CMK (cell line): ENCODE measurements around the gene CD302.
"Not testable (repeated sequence)": the region's sequence is repeated elsewhere in the genome, so short reads cannot be mapped to it uniquely, and the experiment has no call there.

Experiments
- DNase-seq: peaks from one replicate; pipeline ENCODE4 v3.0.0-alpha.2; 2010; ENCODE audit warnings: low read depth

The CD302 gene

DNA sequence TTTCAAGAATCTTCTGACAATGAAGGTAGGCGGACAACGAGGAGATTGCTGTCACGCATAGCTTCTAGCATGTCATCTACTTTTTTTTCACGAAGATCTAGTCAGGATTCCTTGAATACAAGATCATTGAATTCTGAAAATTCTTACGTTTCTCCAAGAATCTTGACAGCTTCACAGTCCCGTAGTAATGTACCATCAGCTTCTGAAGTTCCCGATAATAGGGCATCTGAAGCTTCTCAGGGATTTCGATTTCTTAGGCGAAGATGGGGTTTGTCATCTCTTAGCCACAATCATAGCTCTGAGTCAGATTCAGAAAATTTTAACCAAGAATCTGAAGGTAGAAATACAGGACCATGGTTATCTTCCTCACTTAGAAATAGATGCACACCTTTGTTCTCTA is 49.9 kb downstream of the CD302 start:
- DNase-seq, result no peak

DNA sequence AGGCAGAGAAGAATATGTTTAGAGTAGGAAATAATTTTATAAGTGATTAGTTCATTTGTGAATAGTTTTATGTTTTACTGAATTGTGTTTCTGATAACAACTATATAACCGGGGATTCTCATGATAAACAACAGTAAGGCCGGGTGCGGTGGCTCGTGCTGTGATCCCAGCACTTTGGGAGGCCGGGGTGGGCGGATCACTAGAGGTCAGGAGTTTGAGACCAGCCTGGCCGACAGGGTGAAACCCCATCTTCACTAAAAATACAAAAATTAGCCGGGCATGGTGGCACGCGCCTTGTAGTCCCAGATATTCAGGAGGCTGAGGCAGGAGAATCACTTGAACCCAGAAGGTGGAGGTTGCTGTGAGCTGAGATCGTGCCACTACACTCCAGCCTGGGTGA is 52.8 kb downstream of the CD302 start:
- DNase-seq, result not testable (repeated sequence)

DNA sequence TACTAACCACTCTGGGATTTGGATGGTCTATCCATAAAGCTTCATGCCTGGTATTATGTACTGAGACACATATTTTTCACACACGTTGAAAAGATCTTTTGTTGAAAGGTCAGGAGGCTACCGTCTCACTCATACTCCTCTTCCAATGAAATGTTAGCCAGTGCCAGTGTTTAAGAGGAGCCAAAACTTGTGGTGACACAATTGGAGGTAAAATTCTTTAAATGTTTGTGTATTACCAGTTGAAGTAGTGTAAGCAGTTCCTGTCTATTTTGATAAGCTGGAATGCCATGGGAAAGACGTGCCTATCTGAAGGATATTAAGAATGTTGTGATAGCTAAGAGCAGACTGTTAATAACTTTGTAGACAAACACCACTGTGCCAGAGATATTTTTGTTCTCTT is 53.6 kb downstream of the CD302 start:
- DNase-seq, result no peak

DNA sequence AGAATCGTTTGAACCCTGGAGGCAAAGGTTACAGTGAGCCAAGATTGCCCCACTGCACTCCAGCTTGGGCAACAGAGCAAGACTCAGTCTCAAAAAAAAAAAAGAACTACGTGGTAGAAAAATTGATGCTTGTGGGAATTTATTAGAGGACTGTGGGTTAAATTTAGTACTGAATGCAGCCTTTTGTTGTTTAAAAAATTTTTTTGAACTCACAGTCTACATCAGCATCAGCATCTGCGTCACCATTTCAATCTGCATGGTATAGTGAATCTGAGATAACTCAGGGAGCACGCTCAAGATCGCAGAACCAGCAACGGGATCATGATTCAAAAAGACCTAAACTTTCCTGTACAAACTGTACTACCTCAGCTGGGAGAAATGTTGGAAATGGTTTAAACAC is 55.2 kb downstream of the CD302 start:
- DNase-seq, result no peak

DNA sequence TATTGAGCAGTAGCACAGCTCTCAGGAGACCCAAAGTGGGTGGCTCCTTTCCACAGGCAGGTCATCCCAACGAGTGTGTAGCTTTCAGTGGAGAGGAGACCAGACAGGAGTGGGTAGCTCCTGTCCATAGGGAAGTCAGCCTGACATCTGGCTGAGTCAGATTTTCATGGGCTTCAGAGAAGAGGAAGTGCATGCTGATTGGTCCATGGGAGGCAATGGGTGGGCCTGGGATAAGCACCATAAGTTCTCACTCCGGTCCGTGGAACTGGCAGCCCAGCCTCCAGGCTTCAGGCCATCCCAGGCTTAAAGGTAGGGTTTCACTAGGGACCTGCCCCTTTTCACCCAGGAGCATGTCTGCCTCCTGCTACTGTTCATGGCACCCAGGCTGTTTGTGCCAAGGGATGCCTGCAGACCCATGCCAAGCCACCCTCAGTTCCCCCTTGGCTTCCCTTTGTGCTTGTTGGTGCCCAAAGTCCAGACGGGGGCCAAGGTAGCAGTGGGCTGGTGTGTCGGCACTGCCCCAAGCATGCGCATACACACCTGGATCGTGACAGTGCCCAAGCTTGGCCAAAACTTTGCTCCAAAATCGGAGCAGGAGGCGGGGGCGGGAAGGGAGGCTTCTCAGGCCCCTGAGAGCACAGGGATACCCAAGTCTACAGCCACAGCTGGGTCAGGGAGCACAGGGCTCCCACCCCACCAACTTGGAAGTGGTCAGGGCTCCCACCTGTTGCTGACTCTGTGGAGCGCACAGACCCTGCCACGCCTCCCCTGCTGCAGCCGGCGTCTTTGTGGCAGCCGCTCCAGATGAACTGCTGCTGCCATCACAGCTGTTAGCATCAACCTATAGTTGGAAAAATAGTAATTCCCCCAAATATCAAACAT is 59.3 kb downstream of the CD302 start:
- no peak for DNase-seq

DNA sequence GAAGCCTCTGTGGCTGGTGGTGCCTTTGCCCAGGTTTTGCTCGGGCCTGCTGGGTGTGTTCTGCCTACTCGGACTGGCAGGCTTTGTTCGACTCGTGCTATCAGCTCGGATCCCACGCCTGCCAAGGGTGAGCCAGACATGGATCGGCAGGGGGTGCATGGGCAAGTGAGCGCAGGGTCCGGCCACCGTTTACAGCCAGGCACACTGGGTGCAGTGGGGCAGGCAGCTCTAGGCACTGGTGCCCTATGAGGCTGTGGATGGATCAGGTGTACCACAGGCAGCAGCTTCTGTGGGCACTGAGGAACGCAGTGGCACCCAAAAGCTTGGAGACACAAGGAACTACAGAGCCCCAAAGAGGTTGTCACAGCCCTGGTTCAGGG is 60.1 kb downstream of the CD302 start:
- DNase-seq, result no peak

DNA sequence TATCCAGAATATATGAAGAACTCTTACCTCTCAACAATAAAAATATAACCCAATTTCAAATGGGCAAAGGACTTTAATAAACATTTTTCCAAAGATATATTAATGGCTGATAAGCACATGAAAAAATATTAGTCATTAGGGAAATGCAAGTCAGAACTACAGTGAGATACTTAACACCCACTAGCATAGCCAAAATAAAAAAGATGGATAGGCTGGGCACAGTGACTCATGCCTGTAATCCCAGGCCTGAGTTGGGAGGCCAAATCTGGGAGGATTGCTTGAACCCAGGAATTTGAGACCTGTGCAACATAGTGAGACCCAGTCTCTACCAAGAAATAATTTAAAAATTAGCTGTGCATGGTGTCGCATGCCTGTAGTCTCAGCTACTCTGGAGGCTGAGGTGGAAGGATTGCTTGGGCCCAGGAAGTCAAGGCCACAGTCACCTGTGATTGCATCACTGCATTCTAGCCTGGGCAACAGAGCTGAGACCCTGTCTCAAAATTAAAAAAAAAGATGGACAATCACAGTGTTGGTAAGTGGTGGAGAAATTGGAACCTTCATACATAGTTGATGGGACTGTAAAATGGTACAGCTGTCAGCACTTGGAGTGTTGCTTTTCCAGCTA is 60.6 kb downstream of the CD302 start:
- no peak for DNase-seq

DNA sequence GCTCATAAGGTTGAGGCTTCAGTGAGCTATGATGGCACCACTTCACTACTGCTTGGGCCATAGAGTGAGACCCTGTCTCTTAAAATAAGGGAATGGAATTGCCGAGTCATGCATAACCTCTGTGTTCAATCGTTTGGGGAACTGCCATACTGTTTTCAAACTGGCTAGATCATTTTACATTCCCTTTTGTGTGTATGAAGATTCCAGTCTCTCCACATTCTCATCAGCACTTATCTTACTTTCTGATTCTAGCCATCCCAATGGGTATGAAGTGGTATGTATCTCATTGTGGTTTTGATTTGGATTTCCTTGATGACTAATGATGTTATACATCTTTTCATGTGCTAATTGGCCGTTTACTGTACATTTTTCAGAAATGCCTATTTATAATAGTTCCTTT is 62.0 kb downstream of the CD302 start:
- DNase-seq, result no peak

DNA sequence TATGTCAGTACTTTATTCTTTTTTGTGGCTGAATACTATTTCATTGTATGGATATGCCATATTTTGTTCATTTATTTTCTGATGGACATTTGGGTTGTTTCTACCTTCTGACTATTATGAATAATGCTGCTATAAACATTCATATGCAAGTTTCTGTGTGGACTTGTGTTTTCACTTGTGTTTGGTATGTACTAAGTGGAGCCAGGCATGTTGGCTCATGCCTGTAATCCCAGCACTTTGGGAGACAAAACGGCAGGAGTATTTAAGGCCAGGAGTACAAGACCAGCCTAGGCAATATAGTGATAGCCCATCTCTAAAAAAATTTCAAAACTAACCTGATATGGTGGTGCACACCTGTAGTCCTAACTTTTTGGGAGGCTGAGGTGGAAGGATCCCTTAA is 62.4 kb downstream of the CD302 start:
- DNase-seq, result no peak

DNA sequence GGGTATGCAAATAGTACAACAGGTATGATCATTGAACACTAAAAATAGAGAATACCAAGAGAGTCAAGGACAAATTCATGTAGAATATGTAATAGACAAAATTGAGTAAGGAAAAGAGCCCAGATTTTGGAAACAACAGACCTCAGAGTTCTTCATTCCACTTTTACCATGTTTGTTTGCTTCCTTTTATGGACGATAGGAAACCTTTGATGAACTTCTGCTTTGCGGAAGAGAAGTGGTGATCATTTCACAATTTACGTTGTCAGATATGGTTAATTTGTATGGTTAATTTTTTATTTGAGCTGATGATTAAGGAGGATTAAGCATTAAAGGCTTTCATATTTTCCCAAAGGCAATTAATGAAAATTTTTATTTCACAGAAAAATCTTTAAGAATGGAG is 69.4 kb downstream of the CD302 start:
- DNase-seq, result no peak

DNA sequence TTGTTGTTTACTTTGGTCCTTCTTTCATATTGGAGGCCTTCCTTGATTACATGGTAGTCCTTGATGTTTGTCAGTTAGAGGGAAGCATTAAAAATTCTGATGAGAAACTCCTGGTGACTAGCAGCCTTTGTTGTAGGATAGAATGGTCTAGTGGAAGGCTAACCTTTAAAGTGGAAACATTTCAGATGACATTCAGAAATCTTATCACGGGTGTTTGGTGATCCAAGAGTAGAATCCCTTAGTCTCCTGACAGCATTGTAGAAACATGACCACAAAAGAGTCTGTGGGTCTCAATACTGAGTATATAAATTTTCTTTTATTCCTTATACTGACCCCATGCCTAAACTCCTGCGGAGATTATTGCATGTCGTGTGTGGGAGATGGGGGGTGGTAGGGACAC is 72.3 kb downstream of the CD302 start:
- no peak for DNase-seq

DNA sequence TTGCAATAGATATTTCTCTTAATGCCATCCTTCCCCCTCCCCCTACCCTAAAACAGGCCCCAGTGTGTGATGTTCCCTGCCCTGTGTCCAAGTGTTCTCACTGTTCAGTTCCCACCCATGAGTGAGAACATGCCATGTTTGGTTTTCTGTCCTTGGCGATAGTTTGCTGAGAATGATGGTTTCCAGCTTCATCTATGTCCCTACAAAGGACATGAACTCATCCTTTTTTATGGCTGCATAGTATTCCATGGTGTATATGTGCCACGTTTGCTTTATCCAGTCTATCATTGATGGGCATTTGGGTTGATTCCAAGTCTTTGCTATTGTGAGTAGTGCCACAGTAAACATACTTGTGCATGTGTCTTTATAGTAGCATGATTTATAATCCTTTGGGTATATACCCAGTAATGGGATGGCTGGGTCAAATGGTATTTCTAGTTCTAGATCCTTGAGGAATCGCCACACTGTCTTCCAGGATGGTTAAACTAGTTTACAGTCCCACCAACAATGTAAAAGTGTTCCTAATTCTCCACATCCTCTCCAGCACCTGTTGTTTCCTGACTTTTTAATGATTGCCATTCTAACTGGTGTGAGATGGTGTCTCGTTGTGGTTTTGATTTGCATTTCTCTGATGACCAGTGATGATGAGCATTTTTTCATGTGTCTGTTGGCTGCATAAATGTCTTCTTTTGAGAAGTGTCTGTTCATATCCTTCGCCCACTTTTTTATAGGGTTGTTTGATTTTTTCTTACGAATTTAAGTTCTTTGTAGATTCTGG is 73.0 kb downstream of the CD302 start:
- DNase-seq, result not testable (repeated sequence)

DNA sequence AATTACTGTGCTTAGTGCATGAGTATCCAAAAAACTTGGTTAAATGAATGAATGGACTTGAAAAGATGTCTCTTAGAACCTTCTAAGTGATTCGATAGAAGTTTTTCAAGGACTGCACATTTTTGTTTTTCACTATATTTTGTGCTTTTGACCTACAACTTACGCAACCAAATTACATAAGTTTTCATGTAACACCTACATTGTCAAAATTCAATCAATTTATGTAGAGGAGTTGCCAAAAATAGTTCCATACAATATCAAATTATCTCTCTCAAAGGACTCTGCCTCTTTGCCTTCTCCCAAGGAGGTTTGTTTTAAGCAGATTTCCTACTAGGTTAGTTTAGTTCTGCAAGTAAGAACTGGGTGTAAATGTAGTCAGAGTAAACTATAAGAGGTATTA is 75.4 kb downstream of the CD302 start:
- DNase-seq, result no peak

DNA sequence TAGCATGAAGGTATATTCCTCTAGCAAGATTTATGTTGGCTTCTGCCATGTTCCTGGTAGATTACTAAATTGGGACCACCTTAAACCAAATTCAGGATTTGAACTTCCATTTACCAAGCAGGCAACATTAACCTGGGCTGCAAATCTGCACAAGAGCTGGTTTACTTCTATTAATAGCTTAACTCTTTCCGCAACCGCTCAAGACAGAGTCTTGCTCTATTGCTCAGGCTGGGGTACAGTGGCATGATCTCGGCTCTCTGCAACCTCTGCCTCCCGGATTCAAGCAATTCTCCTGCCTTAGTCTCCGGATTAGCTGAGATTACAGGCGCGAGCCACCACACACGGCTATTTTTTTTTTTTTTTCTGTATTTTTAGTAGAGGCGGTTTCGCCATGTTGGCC is 77.3 kb downstream of the CD302 start:
- DNase-seq, result no peak
